Adrenal gland (tissue), 12 donors: Measurements from ENCODE around the gene SGPL1. TPM values are rescaled to one million over a fixed set of nuclear protein-coding genes. Genes with fewer than 3 reads are reported as not detected.

ENCODE experiments used
- DNase-seq, 7 donors: peaks; one replicate each; pipeline ENCODE4 v3.0.0-alpha.2; 2019 to 2020
- H3K27ac ChIP-seq, 5 donors: fragments of 200-600 bp; sonication (generic) in 4 of 5; 1 replicate in 3 of 5; 2 replicates in 2 of 5; pipeline versions ENCODE4 v1.5.1 to v1.8.0; 2016 to 2020; ENCODE audit warnings: mild to moderate bottlenecking in 1 of 5
- H3K27me3 ChIP-seq: fragments of 200-600 bp; 2 replicates; pipeline ENCODE4 v1.8.0; 2021
- H3K36me3 ChIP-seq, 2 donors: fragments of 200-600 bp; replicated peaks in 1 of 2; 1 replicate in 1 of 2; 2 replicates in 1 of 2; pipeline versions ENCODE4 v1.5.1 to v1.8.0; 2018 to 2022
- H3K4me1 ChIP-seq, 2 donors: fragments of 200-600 bp; replicated peaks in 1 of 2; 1 replicate in 1 of 2; 2 replicates in 1 of 2; pipeline versions ENCODE4 v1.5.1 to v1.8.0; 2018 to 2021
- H3K4me3 ChIP-seq, 4 donors: fragments of 200-600 bp; sonication (generic) in 3 of 4; one replicate each; pipeline ENCODE4 v1.5.1; 2016 to 2018
- H3K9me3 ChIP-seq, 3 donors: fragments of 200-600 bp; sonication (generic) in 1 of 3; replicated peaks in 1 of 3; 1 replicate in 2 of 3; 2 replicates in 1 of 3; pipeline versions ENCODE4 v1.5.1 to v1.8.0; 2016 to 2021
- CTCF ChIP-seq, 6 experiments: fragments of 450-650 bp in 4 of 6; fragments of 200-600 bp in 2 of 6; sonication (generic) in 1 of 6; IDR thresholded peaks; 1 replicate in 5 of 6; 2 replicates in 1 of 6; pipeline versions ENCODE4 v1.5.1 to v1.8.0; 2016 to 2021; ENCODE audit warnings: antibody characterized with exemption in 6 of 6, mild to moderate bottlenecking in 2 of 6, moderate library complexity in 1 of 6
- POLR2A ChIP-seq, 2 donors: fragments of 450-650 bp; IDR thresholded peaks; one replicate each; pipeline ENCODE4 v1.6.1; 2017; ENCODE audit warnings: antibody characterized with exemption in 2 of 2, mild to moderate bottlenecking in 2 of 2, moderate library complexity in 1 of 2
- WGBS, 4 donors: extraction: QIAGEN DNeasy Blood & Tissue Kit in 2 of 4; methylation state at CpG; one replicate each; pipeline versions ENCODE4 v1.1.5 to v1.1.7; 2013 to 2017; 5-methylcytosine and 5-hydroxymethylcytosine counted together
- intact Hi-C, 2 donors: fragments of 100-400 bp; cut with DNase I; formaldehyde crosslinking; loops; one replicate each; pipeline versions ENCODE4 v1.14.1 to v1.15.0; 2022 to 2023
- polyA plus RNA-seq, 3 donors: library from polyadenylated mRNA; stranded (reverse); fragments of 200-250 nt in 2 of 3; fragments of 350-450 nt in 1 of 3; fragmentation: Illumina TruSeq in 1 of 3; extraction: RNeasy Lipid Tissue Mini Kit (QIAGEN cat#74804) in 1 of 3; gene quantifications; one replicate each; pipeline ENCODE4 v1.2.3, GENCODE V29; 2013 to 2014
- total RNA-seq, 9 donors: library from RNA; depleted of rRNA in 4 of 9; stranded (reverse); fragments of >200 nt in 4 of 9; fragments of 120-200 nt in 1 of 9; fragmentation: NEBNext Ultra II Directional in 1 of 9; extraction: Animal tissue kit (Norgen Biotek cat#: 25700) in 1 of 9; gene quantifications; one replicate each; pipeline versions ENCODE4 v1.1.0 to v1.2.4, GENCODE V29; 2013 to 2023
- donor health status: healthy with polysubstance abuse.
- donor health status: Bipolar disorder and iron deficiency.
- donor health status: DM: yes; HTN: yes; CAD: no.
- donor health status: DM: no; HTN: no; CAD: no.
- donor health status: DM: no; HTN: no; CAD: no.
- donor health status: DM: yes; HTN: yes; CAD: no.

Gene SGPL1
- total and polyA plus RNA-seq, 12 donors: 8.7 to 47.9 (median 33.2) TPM

- H3K27ac ChIP-seq: peak overlapping the region in 1 of 5 donors; percentile 42
- H3K9me3 ChIP-seq: no peaks in the 10 kb centered on the region
- peaks cover 11 to 24% of the 10 kb centered on the region in 2 donors for H3K4me1 ChIP-seq
- H3K4me3 ChIP-seq: no peak overlapping the region
- DNase-seq: no peak
- H3K36me3 ChIP-seq: no peaks in the 10 kb centered on the region
- no peaks in the 10 kb centered on the region for H3K27me3 ChIP-seq
- no peak for TF ChIP-seq POLR2A (IDR thresholded peaks at IDR 0.05)
- no peak for TF ChIP-seq CTCF (IDR thresholded peaks at IDR 0.05)
- intact Hi-C loops: no loop called here
- 70 to 88% (median 83%) methylated on average over 4 of the region's 4 CpGs for WGBS, 4 donors
Measured at GRCh38 chr10:70838270-70838805, 22.6 kb downstream of the SGPL1 start.

GRCh38 chr10:70840836-70841235, 25.1 kb downstream of the SGPL1 start:
- Histone ChIP-seq H3K4me3 (no peak overlapping the region), H3K27me3 (no peaks in the 10 kb centered on the region), H3K27ac (no peak overlapping the region), H3K36me3 (no peaks in the 10 kb centered on the region), H3K4me1 (peaks cover 12 to 15% of the 10 kb centered on the region in 2 donors), H3K9me3 (no peaks in the 10 kb centered on the region)
- DNase-seq: no peak
- 77 to 87% (median 83%) methylated on average over 2 of the region's 2 CpGs for WGBS, 4 donors
- intact Hi-C loops: no loop called here
- TF ChIP-seq POLR2A (IDR thresholded peaks at IDR 0.05) (no peak), CTCF (IDR thresholded peaks at IDR 0.05) (no peak)

GRCh38 chr10:70843333-70843732, 27.6 kb downstream of the SGPL1 start:
- Histone ChIP-seq H3K4me1 (peaks cover 10 to 26% of the 10 kb centered on the region in 2 donors), H3K9me3 (no peaks in the 10 kb centered on the region), H3K27me3 (no peaks in the 10 kb centered on the region), H3K27ac (no peak overlapping the region), H3K4me3 (no peak overlapping the region), H3K36me3 (no peaks in the 10 kb centered on the region)
- TF ChIP-seq CTCF (IDR thresholded peaks at IDR 0.05): no peak
- TF ChIP-seq POLR2A (IDR thresholded peaks at IDR 0.05): no peak
- WGBS, 4 donors: 81 to 89% (median 87%) methylated on average over 2 of the region's 2 CpGs
- intact Hi-C loops: no loop called here
- no peak for DNase-seq

- TF ChIP-seq POLR2A (IDR thresholded peaks at IDR 0.05) (no peak), CTCF (IDR thresholded peaks at IDR 0.05) (no peak)
- intact Hi-C loops: no loop called here
- no peaks in the 10 kb centered on the region for H3K36me3 ChIP-seq
- peaks cover 10 to 30% of the 10 kb centered on the region in 2 donors for H3K4me1 ChIP-seq
- no peak overlapping the region for H3K4me3 ChIP-seq
- WGBS, 4 donors: 45 to 56% (median 48%) methylated on average over 2 of the region's 2 CpGs
- no peak for DNase-seq
- H3K27me3 ChIP-seq: no peaks in the 10 kb centered on the region
- no peak overlapping the region for H3K27ac ChIP-seq
- no peaks in the 10 kb centered on the region for H3K9me3 ChIP-seq
Measured at GRCh38 chr10:70843776-70844489, 28.2 kb downstream of the SGPL1 start.
